HG03469 (cell line): ENCODE measurements around the gene PLEK2.
"Not testable (repeated sequence)": the region's sequence is repeated elsewhere in the genome, so short reads cannot be mapped to it uniquely, and the experiment has no call there.

Experiments
- ATAC-seq: cut with Tn5 transposase; IDR thresholded peaks from one replicate; pipeline ENCODE4 v1.9.1; 2021; ENCODE audit warnings: mild to moderate bottlenecking, moderate library complexity, moderate number of reproducible peaks; ENCODE audit not compliant: unreplicated experiment

Gene PLEK2

DNA sequence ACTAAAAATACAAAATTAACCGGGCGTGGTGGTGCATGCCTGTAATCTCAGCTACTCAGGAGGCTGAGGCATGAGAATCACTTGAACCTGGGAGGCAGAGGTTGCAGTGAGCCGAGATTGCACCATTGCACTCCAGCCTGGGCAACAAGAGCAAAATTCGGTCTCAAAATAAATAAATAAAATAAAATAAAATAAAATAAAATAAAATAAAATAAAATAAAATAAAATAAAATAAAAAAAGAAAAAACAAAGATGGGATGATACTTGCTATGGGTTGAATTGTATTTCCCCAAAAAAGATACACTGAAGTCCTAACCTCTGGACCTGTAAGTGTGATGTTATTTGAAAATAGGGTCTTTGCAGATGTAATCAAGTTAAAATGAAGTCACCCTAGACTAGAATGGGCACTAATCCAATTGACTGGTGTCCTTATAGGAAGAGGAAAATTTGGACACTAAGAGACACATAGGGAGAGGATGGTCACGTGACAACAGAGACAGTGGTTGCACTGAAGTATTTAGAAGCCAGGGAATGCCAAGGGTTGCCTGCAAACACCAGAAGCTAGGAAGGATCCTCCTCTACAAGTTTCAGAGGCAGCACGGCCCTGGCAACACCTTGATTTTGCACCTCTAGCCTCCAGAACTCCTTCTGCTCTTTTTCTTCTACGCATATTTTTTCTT, 3.7 kb downstream of the PLEK2 start:
- ATAC-seq, result not testable (repeated sequence)

DNA sequence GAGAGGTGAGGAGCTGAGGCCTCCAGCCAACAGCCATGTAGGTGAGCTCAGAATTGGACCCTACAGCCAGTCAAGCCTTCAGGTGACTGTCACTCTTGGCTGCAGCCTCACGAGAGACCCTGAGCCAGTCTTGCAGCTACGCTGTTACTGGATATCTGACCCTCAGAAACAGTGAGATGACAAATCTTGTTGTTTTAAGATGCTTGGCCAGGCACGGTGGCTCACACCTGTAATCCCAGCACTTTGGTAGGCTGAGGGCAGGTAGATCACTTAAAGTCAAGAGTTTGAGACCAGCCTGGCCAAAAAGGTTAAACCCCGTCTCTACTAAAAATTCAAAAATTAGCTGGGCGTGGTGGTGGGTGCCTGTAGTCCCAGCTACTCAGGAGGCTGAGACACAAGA, 6.2 kb downstream of the PLEK2 start:
- no peak for ATAC-seq

DNA sequence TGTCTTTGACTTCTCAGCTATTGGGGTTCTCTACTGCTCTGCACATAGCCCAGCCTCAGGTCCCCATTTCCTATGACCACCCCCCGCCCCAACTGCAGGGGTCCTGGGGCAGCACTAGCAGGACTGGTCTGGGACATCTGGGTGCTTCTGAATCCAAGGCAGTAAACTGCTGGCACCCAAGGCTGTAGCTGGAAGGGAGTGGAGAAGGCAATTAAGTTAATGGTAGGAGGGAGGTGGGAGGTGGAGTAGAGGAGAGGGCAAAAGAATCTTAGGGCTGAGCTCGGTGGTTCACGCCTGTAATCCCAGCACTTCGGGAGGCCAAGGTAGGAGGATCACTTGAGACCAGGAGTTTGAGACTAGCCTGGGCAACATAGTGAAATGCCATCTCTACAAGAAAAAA, 11.5 kb downstream of the PLEK2 start:
- no peak for ATAC-seq

DNA sequence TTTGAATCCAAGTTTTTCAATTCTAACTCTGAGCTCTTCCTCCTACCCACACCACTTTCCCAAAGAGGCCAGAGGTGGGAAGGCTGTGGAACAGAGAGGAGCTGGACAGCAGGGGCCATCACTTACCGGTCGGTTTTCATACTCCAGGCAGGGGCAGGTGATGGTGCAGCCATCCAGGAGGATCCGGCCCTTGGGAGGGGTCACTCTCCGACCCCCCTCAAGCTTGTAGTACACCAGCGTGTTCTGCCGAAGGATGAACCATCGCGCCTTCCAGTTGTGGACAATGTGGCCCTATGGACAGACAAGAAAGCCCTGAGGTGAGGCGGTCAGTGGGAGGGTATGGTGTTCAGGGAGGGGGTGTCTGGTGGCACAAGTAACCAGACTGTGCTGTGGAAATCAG, 14.4 kb downstream of the PLEK2 start:
- ATAC-seq, result no peak

DNA sequence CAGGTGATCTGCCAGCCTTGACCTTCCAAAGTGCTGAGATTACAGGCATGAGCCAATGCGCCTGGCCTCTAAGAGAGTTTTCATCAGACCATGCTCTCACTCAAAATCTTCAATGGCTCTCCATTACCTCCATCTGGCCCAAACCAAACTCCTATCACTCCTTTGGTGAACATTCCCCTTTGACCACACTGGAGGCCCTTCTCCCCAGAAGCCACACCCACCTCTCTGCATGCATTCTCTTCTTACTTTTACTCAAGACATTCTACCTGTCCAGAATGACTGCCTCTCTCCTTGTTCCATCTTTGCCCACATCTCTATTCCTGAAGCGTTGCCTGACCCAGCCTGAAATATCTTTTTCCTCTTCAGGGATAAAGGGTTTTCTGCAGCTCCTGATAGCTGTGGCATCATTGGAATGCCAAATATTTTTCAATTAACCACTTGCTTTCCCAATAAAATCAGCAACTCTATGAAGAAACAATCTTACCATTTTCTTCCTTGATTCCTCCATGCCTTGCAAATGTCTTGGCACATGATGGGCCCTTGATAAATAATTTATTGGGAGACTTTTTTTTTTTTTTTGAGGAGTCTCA, 15.5 kb downstream of the PLEK2 start:
- ATAC-seq, result no peak

DNA sequence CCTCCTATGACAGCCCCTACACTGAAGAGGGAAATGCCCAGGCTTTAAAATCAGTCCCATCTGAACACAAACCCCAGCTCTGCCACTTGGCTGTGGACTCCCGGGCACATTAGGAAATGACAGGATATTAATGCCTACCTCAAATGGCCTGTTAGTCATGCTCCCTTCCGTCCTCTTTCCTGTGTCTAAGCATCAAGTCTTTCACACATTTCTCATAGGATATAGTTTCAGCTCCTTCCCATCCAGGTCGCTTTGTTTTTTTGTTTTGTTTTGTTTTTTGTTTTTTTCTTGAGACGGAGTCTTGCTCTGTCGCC, 16.1 kb downstream of the PLEK2 start:
- ATAC-seq, result no peak

DNA sequence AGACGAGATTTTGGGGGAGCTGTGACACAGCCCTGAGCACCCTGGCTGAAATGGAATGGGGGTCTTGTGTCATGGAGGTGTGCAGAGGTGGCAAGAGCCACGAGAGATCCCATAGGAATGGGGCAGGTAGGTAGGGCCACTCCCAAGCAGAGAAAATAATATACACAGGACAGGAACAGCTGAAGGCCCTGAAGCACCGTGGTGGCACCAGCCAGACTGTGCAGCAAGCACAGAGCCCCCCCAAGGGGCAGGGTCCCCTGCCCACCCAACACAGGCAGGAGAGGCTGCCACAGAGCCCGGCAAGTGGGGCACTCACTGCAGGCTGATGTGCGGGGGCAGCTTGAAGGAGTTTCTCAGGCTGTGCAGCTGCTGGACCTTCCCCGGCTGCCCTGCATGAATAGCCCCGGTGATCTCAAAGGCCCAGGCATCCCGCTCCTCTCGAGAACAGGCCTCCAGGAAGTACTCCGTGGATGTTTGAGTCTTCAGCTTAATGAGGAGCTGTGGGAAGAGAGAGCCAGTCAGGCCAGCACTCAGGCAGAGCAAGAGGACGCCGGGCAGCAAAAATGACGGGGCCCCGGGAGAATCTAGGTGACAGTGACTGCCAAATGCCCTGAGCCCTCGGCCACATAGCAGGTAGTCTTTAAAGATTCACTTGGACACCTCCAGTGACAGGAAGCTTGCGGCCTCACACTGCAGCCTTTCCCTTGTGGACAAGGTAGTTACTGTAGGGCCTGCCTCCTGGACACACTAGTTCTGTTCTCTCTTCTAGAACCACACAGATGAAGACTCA, 16.7 kb downstream of the PLEK2 start:
- no peak for ATAC-seq

DNA sequence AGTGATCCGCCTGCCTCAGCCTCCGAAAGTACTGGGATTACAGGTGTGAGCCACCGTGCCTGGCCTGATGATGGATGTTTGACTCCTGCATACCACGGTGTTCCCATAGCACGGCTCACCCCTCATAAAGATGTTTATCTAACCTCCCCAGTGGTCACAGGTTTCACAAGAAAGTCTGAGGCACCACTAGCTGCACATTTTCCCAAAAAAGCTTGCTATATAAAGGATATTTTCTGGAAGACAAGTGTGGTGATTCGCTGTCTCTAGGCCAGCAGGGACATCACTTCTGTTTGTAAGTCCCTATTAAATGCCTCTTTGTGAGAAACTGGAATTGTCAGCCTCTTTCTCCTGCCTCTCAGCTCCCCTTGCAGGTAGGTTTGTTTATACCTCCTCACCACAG, 18.3 kb downstream of the PLEK2 start:
- no peak for ATAC-seq

DNA sequence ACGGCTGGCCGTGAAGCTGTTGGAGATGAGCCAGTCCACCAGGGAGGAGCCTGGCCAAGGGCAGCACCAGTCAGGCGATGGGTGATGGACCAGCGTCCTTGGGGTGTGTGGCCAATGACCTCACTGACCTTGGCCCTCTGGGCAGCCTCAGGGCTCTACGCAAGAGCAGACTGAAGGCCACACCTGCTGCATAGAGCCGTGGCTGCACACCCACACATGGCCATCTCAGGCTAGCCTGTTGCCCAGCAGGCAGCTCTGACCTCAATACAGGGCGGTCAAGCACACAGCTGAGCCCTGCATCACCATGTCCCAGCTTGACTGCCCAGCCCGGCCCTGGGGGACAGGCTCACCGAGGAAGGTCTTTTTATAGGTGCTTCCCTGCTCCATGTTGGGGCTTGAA, 19.2 kb downstream of the PLEK2 start:
- ATAC-seq, result no peak

DNA sequence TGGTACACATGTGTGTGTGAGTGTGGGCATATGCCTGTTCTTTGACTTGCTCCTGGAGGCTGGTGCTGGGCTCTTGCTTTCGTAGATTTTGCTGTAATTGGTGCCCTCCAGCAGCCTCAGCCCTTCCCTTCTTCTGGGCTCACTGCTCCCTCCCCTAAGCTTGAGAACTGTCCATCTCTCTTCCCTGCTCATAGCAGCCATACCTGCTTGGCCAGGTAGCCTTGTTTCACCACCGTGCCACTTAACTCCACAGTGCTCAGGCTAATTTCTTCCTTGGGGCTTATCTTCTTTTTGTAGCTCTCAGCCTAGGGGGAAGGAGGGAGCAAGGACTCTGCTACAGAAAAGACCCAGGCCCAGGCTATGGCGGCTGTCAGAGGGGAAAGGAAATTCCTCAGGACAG, 19.8 kb downstream of the PLEK2 start:
- no peak for ATAC-seq

DNA sequence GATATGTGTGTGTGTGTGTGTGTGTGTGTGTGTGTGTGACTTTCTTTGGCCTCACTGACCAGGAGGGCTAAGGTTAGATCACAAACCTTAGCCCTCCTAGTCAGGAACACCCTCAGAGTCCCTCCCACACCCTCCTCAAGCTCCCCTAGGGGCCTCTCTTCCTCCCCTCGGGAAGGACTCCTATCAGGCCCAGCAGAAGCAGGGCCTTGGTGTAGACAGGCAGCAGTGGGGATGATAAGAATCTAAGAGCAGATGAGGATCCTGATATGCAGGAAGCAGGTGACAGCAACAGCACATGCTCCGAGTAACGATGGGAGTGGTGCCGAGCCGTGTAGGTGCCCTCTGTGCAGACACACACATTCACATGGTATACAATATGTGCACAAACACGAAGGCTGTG, 20.7 kb downstream of the PLEK2 start:
- ATAC-seq, result no peak

DNA sequence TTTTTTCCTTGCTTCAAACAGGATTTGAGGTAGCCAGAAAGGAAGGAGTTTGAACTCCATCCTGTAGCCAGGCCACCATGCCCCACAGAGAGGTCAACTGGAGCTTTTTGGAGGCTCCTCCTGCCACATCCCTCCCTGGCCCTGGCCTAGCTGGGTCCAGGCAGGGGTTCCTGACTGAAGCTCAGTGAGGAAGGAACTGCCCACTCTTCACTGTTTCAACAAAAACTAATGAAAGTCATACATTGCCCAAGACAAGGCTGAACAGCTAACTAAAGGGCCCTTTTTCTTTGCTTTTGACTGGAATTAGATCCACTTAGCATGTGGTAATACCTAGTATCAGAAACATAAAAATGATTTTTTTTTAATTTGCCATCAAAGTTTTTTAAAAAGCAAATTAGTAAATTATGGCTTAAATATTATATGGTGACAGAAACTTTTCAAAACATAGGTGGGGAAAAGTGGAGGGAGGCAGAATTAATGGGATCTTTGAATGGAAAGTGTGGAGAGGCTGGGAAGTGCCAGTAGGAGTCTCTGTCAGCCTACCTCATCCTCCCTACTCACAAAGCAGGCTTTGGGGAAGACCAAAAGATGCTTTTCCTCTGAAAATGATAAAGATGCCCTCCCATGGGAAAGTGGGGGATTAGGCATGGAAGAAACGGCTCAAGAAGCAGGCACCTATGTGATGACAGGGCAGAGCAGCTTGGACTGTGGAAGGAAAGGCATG, 22.0 kb downstream of the PLEK2 start:
- no peak for ATAC-seq

DNA sequence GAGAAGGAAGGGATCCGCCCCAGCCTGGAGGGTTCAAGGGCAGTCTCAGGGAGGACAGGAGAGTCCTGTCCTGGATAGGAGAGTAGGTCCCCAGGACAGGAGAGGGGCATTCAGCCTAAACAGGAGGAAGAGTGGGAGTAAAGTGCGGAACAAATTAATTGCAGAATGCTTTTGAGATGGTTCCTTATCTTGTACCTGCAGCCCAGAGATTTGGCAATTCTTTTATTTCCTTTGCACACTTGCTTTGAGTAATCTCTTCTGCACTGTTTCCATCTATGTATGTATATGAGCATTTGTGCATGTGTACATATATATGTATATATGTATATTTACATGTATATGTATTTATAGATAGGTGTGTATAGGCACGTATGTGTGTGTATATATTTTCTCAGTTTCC, 22.7 kb downstream of the PLEK2 start:
- ATAC-seq, result no peak

DNA sequence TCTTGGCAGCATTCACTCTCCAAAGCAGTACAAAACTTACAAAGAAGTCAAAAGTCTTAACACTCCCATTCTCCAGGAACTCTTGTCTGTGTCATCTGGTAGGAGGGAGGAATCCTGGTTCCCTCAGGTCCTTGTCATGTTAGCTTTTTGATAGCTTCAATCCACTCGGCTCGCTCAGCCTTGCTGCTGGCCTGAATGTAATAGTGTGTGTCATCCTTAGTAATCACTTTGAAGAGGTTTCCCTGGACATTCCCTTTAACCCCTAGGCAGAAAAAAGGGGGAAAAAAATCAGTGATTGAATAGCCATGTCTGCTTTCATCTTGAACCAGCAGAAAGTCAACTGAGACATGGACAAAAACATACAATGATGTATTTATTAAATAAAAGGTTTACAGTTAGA, 24.8 kb downstream of the PLEK2 start:
- ATAC-seq, result no peak

DNA sequence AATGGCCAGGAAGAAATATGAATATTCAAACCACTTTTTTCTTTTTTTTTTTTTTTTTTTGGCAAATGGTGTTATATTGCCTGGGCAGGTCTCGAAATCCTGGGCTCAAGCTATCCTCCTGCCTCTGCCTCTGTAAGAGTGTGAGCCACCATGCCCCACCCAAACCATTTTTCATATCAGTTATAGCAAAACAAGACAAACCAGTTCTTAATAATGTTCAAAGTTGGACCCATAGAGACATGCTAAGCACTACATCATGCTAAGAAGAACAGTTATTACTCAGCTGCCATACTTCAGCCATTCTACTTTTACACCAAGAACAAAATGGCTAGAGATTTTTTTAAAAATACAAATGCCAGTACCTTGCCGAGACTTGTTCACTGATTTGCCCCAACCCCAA, 26.3 kb downstream of the PLEK2 start:
- no peak for ATAC-seq

DNA sequence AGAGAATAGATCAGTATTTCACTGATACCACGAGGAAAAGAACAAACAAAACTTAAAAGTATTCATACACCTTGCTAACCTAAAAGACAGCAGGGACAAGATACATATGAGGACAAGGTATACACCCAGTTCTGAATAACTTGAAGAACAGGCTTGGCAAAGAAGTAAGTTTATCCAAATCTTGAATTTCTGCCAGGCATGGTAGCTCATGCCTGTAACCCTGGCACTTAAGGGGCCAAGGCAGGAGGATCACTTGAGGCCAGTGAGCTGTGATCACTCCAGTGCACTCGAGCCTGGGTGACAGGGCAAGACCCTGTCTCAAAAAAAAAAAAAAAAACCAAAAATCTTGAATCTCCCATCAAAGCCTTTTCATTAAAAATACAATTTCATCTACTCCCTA, 26.8 kb downstream of the PLEK2 start:
- no peak for ATAC-seq

DNA sequence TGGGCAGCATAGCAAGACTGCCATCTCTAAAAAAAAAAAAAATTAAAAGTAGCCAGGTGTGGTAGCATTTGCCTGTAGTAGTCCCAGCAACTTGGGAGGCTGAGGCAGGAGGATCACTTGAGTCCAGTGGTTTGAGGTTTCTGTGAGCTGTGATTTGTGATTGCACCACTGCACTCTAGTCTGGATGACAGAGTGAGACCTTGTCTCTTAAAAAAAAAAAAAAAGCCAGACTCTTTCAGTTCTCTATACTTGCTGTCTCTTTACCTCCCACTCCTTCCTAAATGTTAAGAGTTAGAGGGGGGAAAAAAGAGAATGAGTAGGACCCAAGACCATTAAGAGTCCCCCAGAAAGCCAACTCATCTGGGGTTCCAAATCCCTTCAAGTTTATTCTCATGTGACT, 34.0 kb downstream of the PLEK2 start:
- no peak for ATAC-seq

DNA sequence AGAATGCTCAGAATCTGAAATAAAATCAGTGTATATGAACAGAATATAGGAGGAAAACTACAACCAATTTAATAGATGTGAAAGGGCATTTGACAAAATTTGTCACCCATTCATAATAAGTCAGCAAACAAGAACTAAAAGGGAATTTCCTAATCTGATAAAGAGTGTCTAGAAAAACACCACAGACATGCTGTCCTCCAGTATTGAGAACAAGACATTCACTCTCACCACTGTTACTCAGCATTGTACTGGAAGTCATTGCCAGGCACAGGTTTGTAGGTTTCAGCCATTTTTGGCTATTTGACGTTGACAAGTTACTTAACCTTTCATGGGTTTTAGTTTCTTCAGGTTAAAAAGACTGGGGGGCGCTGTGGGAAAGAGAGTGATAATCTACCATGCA, 38.6 kb downstream of the PLEK2 start:
- ATAC-seq, result no peak

DNA sequence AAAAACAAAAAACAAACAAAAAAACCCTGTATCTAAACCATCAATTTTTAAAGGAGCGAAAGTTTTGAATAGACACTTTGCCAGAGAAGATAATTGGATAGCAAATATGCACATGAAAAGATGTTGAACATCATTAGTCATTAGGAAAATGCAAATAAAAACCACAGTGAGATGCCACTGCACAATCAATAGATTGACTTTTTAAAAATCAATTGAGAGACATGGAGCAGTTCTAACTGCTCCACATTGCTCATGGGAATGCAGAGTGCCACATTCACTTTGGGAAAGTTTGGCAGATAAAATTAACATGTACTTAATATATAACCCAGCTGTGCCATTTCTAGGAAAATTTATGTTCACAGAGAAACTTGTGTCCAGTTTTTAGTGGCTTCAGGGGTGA, 39.1 kb downstream of the PLEK2 start:
- ATAC-seq, result no peak

DNA sequence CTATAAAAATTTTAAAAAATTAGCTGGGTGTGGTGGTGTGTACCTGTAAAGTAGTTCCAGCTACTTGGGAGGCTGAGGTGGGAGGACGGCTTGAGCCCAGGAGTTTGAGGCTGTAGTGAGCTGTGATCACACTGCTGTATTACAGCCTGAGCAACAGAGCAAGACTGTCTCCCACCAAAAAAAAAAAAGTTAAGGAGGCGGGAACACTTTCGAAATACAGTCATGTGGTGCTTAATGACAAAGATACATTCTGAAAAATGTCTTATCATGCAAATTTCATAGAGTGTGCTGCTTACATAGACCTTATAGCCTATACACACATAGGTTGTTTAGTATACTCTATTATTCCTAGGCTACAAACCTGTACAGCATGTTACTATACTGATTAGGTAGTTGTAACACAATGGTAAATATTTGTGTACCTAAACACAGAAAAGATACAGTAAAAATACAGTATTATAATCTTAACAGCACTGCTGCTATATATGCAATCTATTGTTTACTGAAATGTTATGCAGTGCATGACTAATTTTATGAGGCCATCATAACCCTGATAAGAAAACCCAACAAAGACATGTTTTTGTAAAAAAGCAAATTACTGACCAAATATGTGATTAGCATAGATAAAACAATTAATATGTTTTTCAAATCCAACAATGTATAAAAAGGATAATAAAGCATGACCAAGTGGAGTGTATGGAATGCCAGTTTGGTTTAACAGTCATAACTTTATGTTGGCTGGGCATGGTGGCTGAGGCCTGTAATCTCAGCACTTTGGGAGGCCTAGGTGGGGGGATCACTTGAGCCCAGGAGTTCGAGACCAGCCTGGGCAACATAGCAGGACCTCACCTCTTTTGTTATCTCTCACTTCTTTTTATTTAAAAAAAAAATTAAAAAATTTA, 40.5 kb downstream of the PLEK2 start:
- ATAC-seq, result no peak

DNA sequence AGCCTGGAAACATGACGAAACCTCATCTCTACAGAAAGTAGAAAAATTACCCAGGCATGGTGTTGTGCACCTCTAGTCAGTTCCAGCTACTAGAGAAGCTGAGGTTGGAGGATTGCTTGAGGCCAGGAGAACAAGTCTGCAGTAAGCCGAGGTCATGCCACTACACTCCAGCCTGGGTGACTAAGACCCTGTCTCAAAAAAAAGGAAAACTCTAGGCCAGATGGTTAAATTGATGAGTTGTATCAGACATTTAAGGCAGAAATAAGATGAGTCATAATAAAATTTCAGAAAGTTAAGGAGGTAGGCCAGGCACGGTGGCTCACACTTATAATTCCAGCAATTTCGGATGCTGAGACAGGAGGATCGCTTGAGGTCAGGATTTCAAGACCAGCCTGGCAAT, 41.1 kb downstream of the PLEK2 start:
- no peak for ATAC-seq
